SK-N-DZ (cell line): ENCODE results near the gene LRCOL1.

Experiments used
- DNase-seq: peaks from one replicate; pipeline ENCODE4 v3.0.0-alpha.2; 2015; ENCODE audit warnings: low spot score

Gene LRCOL1

GRCh38 chr12:132568826-132569480 lies 41.4 kb downstream of the LRCOL1 start:
- no peak for DNase-seq

DNA sequence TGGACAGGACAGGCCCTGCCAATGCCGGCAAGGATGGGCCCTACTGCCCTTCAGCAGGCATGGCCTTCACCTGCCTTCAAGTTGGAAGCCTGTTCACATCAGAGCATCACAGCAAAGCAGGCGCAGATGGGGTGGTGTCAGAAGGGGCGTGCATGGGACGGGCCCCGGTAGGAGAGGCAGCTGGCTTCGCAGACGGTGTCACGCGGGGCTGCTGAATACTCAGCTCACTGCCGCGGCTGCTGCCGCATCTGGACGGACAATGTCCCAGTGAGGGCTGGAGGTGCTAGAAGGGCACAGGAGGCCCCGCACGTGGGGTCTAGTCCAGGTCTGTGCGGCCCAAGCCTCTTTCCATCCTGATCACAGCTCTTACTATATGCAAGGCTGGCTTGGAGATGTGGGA lies 42.1 kb downstream of the LRCOL1 start:
- no peak for DNase-seq

DNA sequence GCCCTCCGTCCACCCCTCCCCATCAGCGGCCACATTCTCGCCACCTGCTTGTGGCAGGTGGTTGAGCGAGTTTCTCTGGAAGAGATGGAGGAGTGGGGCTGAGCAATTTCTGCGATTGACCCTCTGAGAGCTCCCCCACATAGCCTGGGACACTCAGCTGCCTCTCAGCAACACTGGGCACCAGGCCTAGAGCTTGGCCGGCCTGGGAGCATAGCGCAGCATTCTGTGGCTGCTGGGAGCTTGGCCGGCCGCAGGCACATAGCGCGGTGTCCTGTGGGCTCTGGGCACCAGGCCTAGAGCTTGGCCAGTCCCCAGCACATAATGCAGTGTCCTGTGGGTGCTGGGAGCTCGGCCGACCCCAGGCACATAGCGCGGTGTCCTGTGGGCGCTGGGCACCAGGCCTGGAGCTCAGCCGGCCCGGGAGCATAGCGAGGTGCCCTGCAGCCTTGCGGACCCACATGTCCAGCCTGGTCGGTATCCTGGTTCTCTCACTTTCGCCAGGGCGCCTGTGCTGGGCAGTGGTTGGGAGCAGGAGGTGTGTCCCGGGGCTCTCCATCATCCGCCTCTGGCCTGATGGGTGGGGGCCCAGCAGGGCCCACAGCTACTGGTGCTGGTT lies 43.8 kb downstream of the LRCOL1 start:
- no peak for DNase-seq

DNA sequence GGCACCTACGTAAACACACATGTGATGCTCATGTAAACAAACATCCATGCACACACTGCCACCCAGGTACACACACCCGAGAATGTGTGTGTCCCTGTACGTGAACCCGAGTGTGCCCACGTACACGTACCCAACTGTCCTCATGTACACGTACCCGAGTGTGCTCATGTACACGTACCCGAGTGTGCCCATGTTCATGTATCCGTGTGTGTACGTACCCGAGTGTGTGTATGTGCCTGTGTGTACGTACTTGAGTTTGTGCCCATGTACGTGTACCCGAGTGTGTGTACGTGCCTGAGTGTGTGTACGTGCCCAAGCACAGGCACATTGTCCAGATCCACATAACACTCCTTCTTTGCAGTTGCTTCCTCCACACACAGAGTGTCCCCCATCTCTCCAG lies 45.0 kb downstream of the LRCOL1 start:
- no peak for DNase-seq

DNA sequence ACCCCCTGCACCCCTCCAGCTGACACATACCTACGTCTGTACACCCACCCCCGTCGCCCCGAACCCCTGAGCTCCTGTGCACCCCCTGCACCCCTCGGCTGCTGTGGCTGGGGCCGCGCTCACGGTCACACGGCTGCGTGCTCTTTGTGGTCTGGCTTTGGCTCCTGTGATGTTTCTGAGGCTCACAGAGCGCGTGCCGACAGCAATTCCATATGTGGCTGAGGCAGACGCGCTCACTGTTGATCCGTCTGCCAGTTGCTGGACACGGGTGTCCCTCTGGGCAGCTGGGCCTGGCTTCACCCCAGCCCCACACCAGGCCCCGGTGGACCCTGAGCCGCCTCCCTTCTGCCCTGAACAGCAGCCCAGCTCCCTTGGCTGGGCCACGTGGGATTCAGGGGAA lies 46.5 kb downstream of the LRCOL1 start:
- no peak for DNase-seq

DNA sequence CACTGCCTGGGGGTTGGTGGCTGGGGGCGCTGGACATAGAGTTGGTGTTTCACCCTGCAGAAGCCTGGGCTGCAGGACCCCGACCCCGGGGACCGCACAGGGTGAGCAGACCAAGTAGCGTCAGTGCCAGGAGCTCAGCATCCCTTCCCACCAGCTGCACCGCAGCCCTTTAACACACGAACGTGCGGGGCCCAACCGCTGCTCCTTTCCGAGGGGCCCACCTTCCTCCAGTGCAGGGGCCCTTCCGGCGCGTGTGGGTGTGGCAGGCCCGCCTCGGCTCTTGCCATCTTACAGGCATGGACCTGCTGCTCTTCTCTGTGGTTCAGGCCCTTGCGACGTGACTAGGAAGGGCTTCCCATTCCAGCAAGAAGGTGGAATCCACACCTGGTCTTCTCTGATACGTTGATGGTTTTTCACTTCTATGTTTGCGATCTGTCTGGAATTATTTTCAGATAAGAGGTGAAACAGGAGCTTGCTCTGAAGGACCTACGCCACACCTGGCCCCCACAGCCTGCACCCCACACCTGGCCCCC lies 47.8 kb downstream of the LRCOL1 start:
- DNase-seq = no peak

DNA sequence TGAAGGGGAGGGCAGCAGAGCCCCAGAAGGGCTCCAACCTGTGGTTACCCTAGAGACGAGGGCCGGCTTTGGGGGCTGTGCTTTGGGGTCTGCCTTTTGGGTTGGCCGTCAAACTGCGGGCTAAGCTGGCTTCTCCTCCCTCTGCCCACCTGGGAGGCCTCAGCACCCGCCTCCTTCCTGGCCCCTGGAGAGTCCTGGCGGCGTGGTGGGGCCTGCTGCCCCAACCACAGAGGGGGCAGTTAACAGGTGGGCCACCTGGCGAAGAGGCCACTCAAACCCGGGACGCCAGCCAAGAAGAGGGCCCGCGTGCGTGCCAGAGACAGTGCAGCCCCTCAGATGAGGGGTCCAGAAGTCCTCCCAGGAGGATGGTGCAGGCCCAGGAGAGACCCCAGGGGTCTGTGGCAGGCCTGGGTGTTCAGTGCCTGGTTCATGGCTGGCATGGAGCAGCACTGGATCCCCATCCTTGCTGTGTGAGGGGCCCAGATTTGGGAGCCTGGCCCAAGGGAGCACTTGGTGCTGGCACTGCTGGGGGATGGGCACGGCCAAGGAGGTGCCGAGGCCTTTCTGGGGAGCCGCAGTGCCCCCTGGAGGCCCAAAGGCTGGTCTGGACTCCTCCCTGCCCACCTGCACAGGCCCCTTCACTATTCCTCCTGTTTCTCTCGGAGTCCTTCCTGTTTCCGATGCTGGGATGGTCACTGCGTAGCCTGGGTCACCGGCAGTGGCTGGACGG lies 48.8 kb downstream of the LRCOL1 start:
- DNase-seq = peak; percentile 35

- DNase-seq = peak; percentile 90
Observed at GRCh38 chr12:132560614-132561426, 49.6 kb downstream of the LRCOL1 start.

DNA sequence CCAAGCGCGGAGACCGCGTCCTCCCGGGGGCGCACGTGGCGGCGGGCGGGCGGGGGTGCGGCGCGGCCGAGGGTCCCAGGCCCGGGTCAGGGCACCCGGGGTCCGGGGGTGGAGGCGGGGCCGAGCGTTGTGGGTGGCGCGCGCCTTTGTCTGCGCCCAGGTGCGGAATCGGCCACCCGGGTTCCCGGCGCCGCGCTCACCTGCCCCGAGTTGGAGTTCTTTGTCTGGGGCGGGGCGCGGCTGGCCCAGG lies 50.1 kb downstream of the LRCOL1 start:
- no peak for DNase-seq

- peak; percentile 60 for DNase-seq
Observed at GRCh38 chr12:132559652-132560363, 50.6 kb downstream of the LRCOL1 start.

DNA sequence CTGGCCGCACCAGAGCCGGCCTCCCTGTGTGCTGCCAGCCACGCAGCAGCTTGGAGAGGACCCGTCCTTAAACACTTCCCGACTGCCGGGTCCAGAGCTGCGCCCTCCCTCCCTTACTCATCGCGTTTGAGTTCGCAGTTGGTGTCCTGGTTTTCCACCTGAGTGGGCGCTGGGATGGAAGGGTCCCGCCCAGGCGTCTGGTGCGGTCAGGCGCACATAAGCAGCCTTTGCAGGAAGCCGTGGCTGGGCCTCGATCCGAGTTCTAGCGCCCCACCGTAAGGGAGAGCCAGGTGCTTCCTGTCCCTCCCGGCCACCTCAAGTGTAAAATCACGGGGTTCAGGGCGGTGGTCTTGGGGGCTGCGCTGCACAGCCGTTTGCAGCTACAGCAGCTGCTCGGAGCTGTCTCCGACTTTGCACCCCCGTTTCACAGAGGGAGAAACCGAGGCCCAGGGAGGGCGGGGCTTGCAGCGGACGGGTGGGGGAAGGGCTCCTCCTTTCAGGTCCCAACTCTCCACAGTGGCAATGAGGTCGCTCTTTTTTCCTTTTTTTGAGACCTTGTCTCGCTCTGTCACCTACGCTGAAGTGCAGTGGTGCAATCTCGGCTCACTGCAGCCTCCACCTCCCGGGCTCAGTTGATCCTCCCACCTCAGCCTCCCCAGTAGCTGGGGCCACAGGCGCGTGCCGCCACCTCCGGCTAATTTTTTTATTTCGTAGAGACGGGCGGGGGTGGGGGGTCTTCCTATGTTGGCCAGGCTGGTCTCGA lies 51.3 kb downstream of the LRCOL1 start:
- DNase-seq = no peak

GRCh38 chr12:132558042-132558856 lies 52.1 kb downstream of the LRCOL1 start:
- no peak for DNase-seq

DNA sequence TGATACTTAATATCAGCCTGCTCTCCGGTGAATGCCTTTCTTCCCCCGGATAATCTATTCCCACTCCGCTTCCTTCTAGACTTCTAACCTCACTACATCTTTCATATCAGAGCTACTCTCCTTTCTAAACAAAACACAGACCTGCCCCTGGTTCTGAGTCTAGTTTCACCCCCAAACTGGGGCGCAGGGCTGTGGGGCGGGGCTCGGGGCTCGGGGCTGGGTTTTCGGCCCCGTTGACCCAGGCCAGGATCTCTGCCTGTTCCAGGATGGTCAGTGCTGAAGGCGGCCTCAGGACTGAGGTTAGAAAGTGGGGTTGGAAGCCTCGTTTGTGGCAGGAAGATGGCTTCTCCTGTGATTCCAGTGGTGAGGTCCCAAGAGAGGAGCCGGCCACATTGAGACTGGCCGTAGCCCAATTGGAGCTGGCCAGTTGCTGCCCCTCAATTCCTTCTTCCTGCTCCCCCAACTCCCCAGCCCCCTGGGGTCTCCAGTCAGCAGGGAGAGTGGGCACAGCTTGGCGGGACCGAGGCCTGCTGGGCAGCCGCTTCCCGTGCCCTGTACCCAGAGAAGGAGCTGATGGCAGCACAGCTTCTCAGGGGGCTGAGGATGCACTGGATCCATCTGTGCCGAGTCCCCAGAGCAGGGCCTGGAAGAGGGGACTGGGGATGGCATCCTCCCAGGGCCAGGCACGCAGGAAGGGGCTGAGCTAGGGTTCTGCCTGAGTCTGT lies 52.9 kb downstream of the LRCOL1 start:
- DNase-seq = no peak

- no peak for DNase-seq
Observed at GRCh38 chr12:132556801-132557200, 53.6 kb downstream of the LRCOL1 start.

- no peak for DNase-seq
Observed at GRCh38 chr12:132556216-132556615, 54.2 kb downstream of the LRCOL1 start.

- DNase-seq = no peak
Observed at GRCh38 chr12:132555686-132556085, 54.7 kb downstream of the LRCOL1 start.

DNA sequence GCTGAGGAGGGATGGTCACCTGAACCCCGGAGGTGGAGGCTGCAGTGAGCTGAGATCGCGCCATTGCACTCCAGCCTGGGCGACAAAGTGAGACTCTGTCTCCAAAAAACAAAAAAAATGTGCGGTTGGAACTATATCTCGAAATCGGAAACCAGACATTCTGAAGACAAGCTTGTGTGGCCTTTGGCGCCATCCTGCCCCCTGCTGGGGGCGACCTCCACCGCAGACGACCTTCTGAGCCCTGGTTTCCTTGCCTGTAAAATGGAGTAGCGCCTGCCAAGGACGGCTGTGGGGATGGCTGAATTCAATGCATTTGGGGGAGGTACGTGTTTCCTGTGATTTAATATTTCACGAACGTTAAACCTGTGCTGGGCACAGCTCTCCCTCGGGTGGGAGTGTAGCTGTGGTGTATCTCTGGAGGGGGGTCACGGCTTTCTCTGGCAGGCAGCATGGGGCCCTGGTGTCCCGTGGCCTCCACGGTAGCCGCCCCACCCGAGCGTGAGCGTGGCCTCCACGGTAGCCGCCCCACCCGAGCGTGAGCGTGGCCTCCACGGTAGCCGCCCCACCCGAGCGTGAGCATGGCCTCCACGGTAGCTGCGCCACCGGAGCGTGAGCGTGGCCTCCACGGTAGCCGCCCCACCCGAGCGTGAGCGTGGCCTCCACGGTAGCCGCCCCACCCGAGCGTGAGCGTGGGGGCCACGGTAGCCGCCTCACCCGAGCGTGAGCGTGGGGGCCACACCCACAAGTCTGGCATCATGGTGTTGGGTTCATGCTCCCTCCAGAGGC lies 55.3 kb downstream of the LRCOL1 start:
- DNase-seq = no peak
